Fibroblast of upper back skin (primary cell): ENCODE data around the gene EVC2.
"Not testable (repeated sequence)": the region's sequence is repeated elsewhere in the genome, so short reads cannot be mapped to it uniquely, and the experiment has no call there.

ENCODE experiments used
- DNase-seq: peaks from one replicate; pipeline ENCODE4 v3.0.0-alpha.2; 2013

The EVC2 gene

DNA sequence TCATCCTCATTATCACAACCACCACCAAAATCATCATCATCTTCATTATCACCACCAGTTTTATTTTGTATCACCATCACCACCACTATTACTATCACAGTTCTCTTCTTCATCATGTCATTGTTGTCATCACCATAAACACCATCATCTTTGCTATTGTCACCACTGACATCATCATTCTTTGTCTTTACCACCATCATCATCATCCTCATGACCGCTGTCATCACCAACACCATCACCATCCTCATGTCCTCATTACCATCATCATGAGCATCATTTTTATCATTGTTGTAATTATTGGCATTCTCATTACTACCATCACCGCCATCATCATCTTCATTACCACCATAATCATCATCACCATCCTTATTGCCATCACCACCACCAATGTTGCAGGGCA is 34.0 kb upstream of the EVC2 start:
- DNase-seq: no peak

DNA sequence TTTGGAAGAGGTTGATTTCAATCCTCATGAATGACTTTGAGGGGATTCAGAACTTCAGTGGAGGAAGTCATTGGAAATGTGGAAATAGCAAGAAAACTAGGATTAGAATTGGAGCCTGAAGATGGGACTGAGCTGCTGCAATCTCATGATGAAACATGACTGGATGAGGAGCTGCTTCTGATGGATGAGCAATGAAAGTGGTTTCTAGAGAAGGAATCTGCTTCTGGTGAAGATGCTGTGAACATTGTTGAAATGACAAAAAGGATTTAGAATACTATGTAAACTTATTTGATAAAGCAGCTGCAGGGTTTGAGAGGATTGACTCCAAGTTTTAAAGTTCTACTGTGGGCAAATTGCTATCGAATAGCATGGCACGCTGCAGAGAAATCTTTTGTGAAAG is 29.7 kb upstream of the EVC2 start:
- no peak for DNase-seq

DNA sequence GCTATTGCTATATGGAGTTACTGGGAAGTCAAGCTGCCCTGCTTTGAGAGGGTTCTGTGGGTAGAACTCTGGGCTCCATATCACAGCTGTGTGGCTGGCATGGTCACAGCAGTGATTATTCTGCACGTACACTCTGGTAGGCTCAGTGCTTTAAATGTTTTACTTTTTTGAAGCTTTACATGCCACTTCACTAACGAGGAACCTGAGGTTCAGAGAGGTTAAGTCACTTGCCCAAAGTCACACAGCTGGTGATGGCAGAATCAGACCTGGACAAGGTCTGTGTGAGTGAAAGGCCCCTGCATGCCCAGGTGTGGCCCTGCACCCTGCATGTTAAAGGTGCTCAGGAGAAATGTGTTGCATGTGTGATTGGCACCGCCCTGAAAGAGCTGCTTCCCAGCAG is 27.1 kb upstream of the EVC2 start:
- DNase-seq: no peak

DNA sequence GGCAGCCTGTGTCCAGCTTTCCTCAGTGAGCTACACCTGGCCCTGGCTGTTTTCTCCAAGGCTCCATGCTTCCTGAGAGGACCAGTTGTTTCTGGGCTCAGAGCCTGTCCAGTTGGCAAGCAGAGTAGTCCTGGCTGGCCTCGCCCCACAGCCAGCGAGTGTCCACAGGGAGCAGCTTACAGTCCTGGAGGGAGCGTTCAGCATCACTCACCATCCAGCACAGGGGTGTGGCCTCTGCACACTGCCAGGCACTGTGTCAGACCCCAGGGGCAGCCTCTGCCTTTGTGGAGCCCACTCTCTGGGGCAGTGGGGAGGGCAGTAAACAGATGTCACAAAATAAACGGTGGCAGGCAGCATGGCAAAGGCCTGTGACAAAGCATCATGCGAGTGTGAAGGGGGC is 26.5 kb upstream of the EVC2 start:
- no peak for DNase-seq

DNA sequence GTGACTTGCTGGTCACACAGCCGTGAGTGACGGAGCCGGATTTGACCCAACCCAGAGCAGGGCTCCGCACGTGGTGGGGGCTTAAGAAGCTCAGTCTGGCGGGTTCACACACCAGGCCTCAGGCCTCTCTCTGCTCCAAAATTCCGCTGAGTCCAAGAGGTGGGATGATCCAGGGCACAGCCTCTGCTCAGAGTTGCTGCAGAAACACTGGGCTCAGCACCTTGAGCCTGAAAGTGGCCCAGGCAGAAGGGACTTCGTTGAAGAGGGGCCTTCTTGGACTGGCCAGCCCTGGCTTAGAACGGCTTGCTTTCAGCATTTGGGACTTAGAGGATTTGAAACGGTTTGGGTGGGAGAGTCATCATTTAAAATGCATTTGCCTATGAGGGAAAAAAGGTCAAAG is 23.8 kb upstream of the EVC2 start:
- no peak for DNase-seq

DNA sequence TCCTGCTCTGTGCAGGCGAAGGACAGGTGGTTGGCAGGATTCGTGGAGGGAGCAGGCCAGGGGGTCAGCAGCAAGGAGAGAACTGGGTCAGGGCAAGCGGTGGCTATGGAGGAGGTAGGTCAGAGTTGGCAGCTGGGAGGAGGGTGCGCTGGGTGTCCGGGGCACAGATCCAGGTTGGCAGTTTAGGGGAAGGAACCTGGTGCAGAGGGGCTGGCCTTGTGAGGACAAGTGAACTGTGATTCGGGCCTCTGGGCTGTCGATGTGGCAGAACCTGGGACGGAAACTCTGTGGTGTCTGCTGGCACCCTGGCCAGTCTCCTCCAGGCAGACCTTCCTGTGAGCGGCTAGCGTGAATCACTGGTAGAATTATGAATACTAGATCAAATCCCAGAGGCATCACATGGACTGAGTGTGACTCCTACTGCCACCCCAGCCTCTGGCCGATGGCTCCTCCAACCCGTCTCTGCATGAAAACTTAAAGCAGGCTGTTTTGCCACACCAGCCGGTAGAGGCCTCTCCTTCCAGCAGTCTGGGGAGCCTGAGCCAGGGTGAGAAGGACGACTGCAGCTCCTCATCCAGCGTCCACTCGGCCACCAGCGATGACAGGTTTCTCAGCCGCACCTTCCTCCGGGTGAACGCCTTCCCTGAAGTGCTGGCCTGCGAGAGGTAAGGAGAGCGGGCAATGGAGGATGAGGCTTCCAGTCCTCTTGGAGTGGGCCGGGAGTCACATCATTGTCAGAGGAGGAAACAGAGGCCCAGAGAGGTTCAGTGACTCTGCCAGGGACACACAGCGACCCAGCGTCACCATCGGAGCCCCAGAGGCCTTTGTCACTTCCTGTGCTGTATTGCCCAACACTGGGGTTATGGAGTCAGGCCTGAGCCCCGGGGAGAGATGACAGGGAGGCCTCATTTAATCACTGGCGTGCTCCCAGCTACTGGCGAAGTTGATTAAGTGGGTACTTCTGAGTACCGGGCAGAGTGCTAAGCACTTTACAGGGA is 22.9 kb upstream of the EVC2 start:
- DNase-seq: no peak

DNA sequence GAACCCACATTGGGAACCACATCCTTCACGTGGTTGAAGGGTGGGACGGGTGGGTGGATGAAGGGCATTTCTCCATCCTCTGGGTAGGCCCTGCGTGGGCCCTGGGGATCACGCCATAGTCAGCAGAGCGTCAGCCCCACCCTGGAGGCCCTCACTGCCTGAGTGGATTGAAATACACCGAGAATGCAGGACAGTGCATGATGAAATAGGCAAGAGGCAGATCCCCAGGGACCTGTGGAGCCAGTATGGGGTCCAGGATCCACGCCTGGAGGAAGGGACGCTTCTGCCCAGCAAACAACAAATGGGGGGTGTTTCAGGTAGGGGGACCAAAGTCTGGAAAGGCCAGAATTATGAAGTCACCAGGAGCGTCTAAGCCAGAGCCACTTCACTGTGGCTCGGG is 22.1 kb upstream of the EVC2 start:
- no peak for DNase-seq

DNA sequence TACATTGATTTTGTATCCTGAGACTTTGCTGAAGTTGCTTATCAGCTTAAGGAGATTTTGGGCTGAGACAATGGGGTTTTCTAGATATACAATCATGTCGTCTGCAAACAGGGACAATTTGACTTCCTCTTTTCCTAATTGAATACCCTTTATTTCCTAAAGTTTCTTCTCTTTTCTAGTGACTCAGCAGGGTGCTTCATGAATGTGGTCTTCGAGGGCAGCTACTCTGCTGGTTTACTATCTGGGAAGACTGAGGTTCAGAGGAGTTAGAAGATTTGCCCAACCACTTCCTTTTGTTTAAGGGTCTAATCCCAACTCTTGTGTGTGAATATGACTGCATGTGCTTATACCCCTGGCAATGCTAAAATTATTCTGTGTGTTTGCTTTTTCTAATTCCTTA is 20.1 kb upstream of the EVC2 start:
- DNase-seq: not testable (repeated sequence)

DNA sequence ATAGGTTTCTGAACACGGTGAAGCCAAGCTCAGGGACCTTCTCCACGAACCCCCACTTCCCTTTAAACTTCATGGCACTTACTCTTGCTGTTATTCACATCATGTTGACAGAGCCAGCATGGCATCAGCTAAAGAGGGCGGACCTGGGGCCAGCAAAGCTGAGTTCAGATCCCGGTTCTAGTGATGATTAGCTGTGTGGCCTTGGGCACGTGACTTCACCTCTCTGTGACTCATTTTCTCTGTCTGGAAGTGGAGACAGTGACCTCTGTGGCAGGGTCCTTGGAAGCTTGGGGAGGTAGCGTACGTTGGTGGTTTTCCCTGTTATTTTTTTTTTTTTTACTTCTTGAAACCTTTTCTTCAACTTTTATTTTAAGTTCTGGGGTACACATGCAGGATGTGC is 16.0 kb upstream of the EVC2 start:
- no peak for DNase-seq

DNA sequence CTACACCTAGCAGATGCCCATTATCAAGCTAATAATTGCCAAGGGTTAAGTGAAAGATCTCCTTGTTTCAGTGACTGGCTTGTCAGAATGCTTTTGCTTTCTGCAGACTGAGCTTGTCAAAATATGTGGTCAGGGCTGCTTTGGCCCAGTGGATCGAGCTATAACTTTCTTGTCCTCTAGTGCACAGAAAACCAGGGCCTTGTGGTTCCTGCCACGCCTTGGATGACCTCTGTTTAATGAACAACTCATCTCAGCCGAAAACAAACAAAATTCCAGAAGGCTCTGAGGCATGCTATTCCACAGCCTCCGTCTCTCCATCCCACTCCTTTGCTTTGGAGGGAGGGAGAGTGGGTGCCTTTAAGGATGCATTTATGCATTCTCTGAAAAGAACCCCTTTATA is 14.0 kb upstream of the EVC2 start:
- DNase-seq: no peak

DNA sequence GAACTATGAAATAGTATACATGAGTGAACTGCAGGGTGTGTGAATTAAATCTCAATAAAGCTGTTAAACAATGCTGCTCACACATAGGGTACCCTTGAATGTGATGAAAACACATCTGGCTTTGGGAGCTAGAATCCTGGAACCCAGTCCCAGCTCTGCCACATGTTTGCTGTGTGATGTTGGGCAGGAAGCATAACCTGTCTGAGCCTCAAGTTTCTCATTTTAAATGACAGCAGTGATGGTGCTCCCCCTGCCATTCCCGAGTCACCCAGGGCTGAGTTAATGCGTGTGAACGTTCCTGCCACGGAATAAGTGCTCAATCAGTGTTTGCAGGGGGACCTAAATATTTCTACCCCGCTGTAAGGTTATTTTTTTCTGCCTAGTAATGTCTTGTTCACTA is 13.6 kb upstream of the EVC2 start:
- no peak for DNase-seq

DNA sequence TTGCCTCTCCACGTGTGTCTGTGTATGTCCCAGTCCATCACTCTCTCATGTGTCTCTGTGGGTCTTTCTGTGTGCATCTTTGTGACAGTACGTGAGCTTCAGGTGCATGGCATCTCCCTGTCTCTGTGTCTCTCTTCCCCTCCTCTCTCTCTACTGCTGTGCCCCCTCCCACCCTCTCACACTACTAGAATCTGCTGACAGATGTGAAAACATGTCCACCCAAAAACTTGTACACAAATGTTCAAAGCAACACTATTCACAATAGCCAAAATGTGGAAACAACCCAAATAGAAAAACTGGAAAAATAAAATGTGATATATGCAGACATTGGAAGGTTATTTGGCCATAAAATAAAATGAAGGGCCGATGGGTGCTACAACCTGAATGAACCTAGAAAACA is 12.6 kb upstream of the EVC2 start:
- DNase-seq: no peak

DNA sequence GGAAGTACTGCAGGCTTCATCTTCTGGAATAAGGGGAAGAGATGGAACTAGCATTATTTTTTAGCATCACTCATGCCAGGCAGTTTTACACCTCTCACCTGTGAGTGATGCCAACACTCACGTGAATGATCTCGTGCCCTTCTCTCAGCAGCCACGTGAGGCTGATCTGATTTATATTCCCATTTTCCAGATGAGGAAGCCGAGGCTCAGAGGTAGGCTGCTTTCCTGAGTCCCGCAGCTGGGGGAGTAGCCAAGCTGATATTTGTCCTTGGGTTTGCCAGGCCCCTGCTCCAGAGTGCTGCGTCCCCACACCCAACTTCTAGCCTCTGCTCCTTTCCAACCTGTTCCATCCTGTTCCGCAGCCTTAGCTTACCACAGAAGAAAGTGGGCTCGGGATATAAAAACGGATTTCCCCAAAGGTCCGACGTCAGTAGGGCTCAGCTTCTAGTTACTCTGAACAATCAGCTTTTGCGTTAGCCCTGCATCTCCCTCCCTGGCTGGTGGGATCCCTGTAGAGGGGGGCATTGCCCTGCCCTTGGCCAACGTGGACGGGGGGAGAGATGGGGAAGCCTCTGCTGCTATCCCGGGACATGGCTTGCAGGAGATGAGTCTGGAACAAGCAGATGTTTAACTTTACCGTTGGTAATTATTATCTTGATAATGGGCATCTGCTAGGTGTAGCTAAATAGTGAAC is 11.9 kb upstream of the EVC2 start:
- no peak for DNase-seq

DNA sequence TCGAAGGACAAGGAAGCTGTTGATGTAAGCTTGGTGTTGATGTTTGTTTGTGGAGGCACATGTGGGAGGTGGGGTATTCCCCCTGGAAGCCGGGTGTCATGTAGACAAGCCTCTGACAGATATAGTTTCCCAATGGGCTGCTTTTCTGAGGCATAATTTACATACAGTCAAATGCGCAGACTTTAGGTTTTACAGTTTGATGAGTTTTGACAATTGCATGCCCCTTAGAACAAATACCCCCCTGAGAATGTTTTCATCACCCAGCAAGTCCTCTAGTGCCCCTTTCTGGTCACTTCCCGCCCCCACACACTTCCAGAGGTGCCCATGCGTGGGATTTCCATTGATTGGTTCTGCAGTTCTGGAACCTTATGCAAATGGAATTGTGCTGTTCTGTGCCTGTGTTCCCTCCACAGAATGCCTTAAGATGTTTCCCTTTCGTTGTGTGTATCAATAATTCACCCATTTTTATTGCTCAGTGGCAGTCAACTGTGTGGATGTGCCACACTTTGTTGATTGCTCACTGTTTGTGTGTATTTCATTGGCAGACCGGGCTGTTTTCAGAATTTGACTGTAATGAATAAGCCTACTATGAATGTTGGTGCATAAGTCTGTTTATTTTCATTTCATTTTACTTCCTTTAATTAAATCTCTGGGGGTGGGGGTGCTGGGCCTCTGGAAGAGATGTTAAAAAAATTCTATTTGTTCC is 11.1 kb upstream of the EVC2 start:
- no peak for DNase-seq

DNA sequence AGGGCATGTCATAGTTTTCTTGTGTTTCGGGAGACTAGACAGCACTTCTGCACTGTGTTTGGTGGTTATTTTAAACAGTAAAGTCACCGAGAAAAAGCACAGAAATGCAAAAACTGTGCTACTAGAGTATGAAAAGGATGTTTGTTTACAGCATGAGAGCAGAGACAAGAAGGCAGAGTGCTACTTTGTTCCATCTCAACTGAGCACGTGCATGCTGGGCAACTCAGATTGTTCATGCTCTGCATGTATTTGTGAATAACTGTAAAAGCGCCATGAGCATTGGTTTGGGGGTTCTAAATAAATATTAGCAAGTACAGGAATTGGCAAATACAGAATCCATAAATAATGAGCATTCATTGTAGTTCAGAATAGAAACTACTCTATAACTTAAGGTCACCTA is 10.1 kb upstream of the EVC2 start:
- DNase-seq: no peak

DNA sequence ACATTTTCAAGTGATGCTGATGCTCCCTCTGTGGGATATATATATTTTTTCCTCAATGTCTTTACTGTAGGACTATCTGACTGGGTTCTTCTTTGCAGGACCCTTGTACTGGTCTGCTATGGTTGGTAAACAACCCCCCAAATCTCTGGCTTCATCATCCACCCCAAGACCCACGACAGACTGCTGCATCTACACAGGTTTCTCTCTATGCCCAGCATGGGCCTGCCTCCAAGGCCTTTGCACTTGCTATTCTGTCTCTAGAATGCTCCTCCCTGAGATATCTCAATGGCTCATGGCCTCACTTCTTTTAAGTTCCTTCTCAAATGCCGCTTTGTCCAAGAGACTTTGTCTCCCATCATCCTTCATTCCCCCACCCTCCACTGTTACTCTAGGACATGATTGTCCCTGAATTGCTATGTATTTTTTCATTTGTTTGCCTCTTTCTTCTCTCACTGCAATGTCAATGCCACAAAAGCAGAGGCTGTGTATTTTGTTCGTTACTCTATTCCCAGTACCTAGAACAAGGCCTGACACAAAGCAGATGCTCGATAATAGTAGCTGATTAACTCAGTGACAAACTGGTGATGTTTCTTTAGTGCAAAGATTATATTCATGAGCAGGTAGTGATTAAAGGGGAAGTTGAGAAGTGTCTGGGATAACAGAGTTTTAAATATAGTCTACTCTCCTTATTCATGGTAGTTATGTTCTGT is 9.2 kb upstream of the EVC2 start:
- DNase-seq: no peak

DNA sequence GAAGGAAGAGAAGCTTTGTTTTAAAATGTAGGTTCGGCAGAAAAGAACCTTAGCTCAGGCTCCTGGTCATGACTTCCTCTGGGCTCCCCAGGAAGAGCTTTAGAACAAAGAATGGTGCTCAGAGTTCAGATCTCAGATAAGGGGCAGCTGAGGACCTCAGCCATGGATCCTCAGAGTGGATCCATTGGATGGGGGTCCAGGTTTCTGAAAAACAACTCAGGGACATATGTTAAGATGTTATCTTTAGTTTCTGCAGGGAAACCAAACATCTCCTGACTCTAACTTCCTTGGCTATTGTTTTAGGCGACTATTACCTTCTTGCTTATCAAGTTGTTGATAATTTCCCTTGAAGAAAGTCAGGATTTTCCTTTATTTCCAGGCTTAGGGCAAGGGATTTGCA is 8.0 kb upstream of the EVC2 start:
- no peak for DNase-seq

DNA sequence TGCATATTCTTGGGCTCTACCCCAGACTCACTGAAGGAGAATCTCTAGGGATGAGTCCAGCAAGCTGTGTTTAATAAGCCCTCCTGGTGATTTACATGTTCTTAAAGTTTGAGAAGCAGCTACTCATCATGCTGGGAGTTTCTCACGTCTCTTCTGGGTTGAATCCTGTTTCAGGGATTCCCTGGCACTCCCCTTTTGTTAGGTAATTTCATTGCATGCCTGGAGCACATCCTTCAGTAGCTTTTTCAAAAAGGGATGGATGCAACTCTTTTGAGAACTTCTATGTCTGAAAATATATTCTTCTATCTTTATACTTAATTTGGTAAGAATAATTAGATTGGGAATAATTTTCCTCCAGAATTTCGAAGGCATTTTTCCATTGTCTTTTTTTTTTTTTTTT is 7.0 kb upstream of the EVC2 start:
- no peak for DNase-seq

DNA sequence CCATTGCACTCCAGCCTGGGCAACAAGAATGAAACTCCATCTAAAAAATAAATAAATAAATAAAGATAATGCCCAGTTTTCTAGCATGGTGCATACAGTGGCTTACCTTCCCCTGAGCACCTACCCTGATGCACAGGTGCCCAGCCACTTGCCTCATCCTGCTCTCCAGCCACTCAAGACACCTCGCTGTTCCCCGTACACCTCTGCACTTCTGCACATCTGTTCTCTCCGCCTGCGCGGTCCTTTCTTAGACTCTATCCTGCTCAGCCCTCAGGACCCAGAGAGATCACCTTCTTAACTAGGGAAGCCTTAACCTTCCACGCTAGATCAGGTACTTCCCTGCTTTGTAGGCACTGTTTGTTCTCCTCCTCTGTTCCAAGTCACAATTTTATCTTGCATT is 5.5 kb upstream of the EVC2 start:
- no peak for DNase-seq

DNA sequence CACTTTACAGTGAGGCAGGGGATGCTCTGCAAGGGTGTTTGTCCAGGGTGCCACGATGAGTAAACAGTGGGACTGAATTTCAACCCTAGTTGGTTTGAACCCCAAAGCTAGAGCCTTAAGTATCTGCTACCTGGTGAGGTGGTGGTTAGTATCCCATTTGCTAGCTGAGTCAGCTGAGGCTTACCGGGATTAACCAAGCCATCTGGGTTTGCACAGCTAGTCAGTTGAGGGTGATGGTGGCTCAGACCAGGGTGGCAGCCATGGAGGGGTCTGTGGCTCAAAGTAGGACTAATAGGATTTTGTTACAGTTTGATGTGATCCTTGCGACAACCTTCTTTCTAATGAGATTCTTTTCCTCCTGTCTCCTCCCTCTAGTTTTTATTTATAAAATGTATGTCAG is 4.6 kb upstream of the EVC2 start:
- DNase-seq: no peak

DNA sequence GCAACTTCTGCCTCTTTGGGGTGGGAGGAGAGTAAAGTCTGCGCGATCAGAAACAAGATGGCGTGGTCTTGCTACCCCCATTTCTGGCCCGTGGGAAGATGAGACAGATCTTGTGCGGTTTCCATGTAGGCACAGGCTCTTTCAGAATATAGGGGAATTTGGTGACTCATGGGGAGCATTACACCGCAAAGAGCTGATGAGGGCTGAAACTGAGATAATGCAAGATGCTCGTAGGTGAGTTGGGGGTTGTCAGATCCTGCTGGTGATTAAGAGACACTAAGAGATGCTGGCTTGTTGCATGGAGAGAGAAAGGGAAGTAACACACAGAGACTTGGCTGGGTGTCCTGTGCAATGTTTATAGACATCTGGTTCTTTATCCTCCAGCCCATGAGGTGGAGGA is 4.2 kb upstream of the EVC2 start:
- DNase-seq: peak; percentile 76

DNA sequence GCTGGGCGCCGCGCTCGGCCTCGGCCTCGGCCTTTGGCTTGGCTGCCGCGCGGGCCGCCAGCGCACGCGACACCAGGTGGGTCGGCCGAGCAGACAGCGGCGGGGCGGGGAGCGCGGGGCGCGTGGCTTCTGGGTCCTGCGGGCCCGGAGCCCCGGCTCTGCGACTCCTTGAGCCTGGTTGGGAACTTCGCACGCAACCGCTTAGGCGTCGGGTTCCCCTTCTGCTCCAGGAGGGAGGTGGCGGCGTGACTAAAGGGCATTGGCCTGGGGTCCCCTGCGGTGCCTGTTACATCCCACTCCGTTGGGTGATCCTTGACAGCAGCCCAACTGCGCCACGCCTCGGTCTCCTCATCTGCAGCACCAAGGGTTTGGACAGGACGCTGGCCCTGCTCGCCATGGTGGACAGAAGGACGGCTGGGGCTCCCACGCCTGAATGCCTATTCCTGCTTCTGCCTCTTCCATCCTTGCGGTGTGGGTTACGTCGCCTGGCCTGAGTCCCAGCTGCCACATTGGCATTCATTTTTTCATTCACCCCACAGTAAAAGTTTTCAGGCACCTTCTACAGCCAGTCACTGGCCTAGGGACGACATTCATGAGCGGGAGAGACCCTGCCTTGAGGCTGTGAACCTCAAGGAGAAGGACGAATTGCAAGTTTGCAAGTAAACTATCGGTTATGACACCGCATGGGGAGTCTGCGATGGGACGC is 3.3 kb upstream of the EVC2 start:
- DNase-seq: peak; percentile 24
